HG03457 (cell line): ENCODE results near the gene URB2.
"Not testable (repeated sequence)": the region's sequence is repeated elsewhere in the genome, so short reads cannot be mapped to it uniquely, and the experiment has no call there.

ENCODE experiments used
- ATAC-seq: cut with Tn5 transposase; IDR thresholded peaks from one replicate; pipeline ENCODE4 v1.9.1; 2021; ENCODE audit warnings: moderate number of reproducible peaks; ENCODE audit not compliant: unreplicated experiment

The URB2 gene

GRCh38 chr1:229625915-229626831 lies at the start of gene URB2, which contains the start of gene TAF5L:
Gene URB2, plus strand, starts transcription at chr1:229626247. Its CDS starts 1,387 bp downstream, at chr1:229627634.
Gene TAF5L, minus strand, starts transcription at chr1:229626122. Its CDS starts 11,640 bp downstream, at chr1:229614482.
- peak; percentile 78 for ATAC-seq

GRCh38 chr1:229578168-229579058 lies 47.6 kb upstream of the URB2 start:
- ATAC-seq = no peak

GRCh38 chr1:229579059-229579673 lies 46.9 kb upstream of the URB2 start:
- ATAC-seq = no peak

- no peak for ATAC-seq
Measured at GRCh38 chr1:229581485-229581884, 44.6 kb upstream of the URB2 start.

GRCh38 chr1:229582011-229582694 lies 43.9 kb upstream of the URB2 start:
- no peak for ATAC-seq

GRCh38 chr1:229582715-229583114 lies 43.3 kb upstream of the URB2 start:
- no peak for ATAC-seq

- no peak for ATAC-seq
Measured at GRCh38 chr1:229585338-229585737, 40.7 kb upstream of the URB2 start.

- no peak for ATAC-seq
Measured at GRCh38 chr1:229590119-229590518, 35.9 kb upstream of the URB2 start.

GRCh38 chr1:229593800-229594199 lies 32.2 kb upstream of the URB2 start:
- ATAC-seq = no peak

- ATAC-seq = no peak
Measured at GRCh38 chr1:229594227-229595008, 31.6 kb upstream of the URB2 start.

- not testable (repeated sequence) for ATAC-seq
Measured at GRCh38 chr1:229595876-229596275, 30.2 kb upstream of the URB2 start.

- ATAC-seq = no peak
Measured at GRCh38 chr1:229596925-229597699, 28.9 kb upstream of the URB2 start.

GRCh38 chr1:229597877-229598276 lies 28.2 kb upstream of the URB2 start:
- no peak for ATAC-seq

GRCh38 chr1:229599218-229599954 lies 26.7 kb upstream of the URB2 start:
- no peak for ATAC-seq

GRCh38 chr1:229600229-229600628 lies 25.8 kb upstream of the URB2 start:
- no peak for ATAC-seq

- ATAC-seq = no peak
Measured at GRCh38 chr1:229603371-229604005, 22.6 kb upstream of the URB2 start.

GRCh38 chr1:229607370-229607769 lies 18.7 kb upstream of the URB2 start:
- no peak for ATAC-seq

GRCh38 chr1:229608590-229608989 lies 17.5 kb upstream of the URB2 start:
- no peak for ATAC-seq
